Measurements from ENCODE around the gene OSMR.

GRCh38 chr5:38824821-38825220 is 21.0 kb upstream of the OSMR start:
- TF ChIP-seq, protein P1, sequence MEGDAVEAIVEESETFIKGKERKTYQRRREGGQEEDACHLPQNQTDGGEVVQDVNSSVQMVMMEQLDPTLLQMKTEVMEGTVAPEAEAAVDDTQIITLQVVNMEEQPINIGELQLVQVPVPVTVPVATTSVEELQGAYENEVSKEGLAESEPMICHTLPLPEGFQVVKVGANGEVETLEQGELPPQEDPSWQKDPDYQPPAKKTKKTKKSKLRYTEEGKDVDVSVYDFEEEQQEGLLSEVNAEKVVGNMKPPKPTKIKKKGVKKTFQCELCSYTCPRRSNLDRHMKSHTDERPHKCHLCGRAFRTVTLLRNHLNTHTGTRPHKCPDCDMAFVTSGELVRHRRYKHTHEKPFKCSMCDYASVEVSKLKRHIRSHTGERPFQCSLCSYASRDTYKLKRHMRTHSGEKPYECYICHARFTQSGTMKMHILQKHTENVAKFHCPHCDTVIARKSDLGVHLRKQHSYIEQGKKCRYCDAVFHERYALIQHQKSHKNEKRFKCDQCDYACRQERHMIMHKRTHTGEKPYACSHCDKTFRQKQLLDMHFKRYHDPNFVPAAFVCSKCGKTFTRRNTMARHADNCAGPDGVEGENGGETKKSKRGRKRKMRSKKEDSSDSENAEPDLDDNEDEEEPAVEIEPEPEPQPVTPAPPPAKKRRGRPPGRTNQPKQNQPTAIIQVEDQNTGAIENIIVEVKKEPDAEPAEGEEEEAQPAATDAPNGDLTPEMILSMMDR (IDR thresholded peaks at IDR 0.05), result no peak
- TF ChIP-seq YY1 (IDR thresholded peaks at IDR 0.05; ENCODE audit: low read depth) (no peak), MXI1 (IDR thresholded peaks at IDR 0.05; ENCODE audit: low read depth, low read length) (no peak), SMC3 (IDR thresholded peaks at IDR 0.05; ENCODE audit: low read depth, low read length) (no peak), GABPA (IDR thresholded peaks at IDR 0.05; ENCODE audit: low read depth) (no peak), JUND (IDR thresholded peaks at IDR 0.05) (no peak), EZH2phosphoT487 (IDR thresholded peaks at IDR 0.05; ENCODE audit: borderline replicate concordance, low read depth) (no peak)
- TF ChIP-seq, protein P2, sequence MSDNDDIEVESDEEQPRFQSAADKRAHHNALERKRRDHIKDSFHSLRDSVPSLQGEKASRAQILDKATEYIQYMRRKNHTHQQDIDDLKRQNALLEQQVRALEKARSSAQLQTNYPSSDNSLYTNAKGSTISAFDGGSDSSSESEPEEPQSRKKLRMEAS (IDR thresholded peaks at IDR 0.05; ENCODE audit: low read depth), result no peak

Measured in SK-N-SH (cell line).